HG02610 (cell line): ENCODE measurements around the gene COG7.
"Not testable (repeated sequence)": the region's sequence is repeated elsewhere in the genome, so short reads cannot be mapped to it uniquely, and the experiment has no call there.

Source experiments
- ATAC-seq: cut with Tn5 transposase; IDR thresholded peaks from one replicate; pipeline ENCODE4 v1.9.1; 2021; ENCODE audit warnings: mild to moderate bottlenecking, moderate library complexity; ENCODE audit not compliant: unreplicated experiment

The COG7 gene

DNA sequence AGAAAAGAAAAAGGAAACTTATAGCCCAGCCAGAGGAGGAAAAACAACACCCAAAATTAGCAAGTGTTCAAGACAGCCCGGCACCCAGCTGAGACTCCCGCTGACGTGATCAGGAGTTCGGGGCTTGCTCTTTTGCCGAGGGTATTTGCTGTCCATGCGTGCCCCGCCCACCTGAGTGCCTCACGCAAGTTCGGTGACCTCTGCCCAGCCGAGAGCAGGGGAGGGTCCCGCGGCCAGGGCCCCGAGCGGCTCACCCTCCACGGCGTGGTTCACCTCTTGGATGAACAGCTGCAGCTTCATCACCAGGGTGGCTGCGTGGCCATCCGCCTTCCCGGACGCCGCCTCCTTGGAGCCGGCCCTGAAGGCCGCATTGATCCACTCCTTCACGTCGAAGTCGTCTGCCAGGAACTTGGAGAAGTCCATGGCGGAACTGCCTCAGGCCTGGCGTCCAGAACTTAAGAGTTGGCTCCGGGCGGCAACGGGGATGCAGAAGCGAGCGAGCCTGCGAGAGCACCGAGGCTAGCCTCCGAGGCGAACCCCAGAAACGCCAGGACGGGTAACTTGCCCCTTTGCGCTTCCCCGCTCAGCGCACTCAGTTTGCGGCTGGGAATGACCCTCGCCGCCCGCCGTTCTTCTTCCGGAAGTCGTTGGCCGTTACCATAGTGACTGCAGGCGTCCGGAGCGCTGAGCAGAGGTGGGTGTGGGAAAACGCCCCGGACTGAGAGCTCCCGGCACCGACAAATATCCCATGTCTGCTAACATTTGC is at the start of gene COG7:
Gene COG7, minus strand, starts transcription at position 618 of the 766 bp plus-strand sequence. Its CDS starts 195 bp downstream, at position 423.
- peak; percentile 83 for ATAC-seq

DNA sequence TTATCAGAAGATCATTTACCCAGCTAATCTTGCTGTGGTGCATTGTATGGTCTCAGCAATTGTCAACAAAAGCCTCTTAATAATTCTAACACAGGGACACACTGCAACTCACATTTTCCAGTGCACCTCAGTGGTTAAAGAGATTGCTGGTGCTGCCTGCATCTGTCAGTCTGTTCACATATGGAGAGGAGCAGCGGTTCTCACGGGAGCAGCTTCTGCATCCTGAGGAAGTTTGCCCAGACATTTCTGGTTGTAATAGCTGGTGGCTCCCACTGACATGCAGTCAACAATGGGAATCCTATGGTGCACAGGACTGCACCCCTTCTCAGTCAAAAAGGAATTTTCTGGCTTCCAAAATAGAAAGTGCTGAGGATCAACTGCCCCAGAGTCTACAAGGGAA is 49.5 kb upstream of the COG7 start:
- no peak for ATAC-seq

DNA sequence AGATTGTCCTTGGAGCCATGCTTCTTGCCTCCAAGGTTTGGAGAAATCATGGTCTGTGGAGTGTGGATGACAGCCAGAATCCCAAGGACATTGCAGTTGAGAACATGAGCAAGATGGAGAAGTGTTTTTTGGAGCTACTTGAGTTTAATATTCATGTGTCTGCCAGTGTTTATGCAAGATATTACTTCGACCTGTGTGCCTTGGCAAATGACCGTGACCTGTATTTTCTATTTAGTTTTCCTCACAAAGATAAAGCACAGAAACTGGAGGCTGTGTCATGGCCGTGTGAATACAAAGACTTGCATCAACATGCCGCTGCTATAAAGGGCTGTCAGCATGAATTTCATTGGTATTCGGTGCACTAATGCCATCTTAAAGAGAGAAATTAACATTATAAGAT is 48.3 kb upstream of the COG7 start:
- no peak for ATAC-seq

DNA sequence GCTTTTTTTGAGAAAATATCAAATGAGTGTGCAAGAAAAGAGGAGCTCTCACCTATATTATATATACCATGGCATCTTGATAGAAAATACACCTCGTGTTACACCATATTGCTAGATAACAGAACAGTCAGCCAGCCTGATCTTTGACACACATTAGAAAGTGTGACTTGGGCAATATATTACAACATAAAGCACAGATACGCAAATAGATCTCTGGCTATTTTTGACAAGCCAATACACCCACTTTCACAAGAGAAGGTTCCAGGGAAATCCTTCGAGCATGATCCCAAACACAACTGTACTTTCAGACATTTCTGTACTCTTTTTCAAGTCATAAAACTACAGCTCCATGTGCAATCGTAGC is 47.9 kb upstream of the COG7 start:
- ATAC-seq = no peak

DNA sequence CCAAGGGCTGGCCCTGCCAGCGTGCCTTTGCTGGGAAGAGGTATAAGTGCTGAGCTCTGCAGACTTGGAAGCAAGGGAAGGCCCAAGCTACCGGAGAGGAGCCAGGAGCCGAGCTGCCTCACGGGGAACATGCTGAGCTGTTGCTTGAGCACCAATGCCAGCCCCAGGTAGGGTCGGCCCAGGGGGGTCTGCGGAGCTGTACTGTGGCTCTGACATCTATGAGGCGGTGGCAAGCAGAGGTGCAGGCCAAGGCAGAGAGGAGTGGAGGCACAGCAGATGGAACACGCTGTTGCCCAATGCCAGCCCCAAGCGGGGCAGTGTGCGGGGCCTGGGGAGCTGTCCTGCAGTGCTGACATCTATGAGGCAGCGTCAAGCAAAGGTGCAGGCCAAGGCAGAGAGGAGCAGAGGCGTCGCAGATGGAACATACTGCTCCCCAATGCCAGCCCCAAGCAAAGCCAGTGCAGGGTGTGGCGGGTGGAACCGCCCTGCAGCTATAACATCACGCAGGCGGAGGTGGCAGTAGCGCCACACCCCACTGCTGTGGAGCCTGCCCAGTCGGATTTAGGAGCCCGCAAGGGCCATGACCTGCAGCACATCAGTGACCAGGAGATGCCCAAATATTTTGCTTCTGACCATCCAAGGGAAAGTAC is 47.3 kb upstream of the COG7 start:
- ATAC-seq = no peak

DNA sequence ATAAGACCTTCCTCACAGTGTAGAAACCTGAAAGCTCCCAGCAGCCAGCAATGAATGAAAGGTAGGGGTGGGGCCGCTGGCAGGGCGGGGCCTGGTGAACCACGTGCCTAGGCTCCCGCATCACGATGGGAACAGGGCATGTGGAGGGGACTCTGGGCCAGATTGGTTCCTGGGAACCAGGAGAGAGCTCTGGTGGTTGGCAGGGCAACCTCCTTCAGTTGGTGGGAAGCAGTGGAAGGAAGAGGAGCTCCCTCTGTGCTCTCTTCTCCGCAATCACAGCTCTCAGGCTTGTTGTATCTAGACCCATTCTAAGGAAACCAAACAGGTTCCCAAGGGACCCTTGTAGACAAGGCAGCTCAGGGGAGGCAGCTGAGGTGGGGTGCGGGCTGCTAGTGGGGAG is 46.8 kb upstream of the COG7 start:
- ATAC-seq = no peak

DNA sequence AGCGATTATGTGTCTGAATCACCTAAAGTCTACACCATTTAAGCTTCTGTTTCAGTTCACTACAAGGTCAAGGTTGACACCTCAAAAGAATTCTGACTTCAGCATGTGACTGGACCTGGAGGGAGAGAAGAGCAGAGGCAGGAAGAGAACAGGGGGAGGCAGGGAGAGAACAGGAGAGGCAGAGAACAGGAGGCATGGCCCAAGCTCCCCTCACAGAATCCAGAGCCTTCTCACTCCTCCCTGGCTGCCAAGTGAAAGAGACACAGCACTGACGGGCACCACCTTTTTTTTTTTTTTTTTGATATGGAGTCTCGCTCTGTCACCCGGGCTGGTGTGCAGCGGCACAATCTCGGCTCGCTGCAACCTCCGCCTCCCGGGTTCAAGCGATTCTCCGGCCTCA is 45.9 kb upstream of the COG7 start:
- ATAC-seq = no peak

DNA sequence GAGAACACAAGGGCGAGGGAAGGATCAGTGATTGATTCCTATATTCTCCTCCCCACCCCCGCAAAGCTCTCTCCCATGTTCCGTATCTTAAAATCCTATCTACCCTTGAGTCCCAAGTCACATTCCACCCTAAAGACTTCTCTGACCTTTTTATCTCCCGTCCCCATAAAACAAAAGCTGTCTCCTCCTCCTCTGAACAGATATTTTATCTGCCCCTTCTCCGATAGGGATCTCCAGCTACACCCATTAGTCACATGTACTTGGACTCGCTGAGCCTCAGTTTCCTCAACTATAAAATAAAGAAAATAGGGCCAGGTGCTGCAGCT is 44.5 kb upstream of the COG7 start:
- no peak for ATAC-seq

DNA sequence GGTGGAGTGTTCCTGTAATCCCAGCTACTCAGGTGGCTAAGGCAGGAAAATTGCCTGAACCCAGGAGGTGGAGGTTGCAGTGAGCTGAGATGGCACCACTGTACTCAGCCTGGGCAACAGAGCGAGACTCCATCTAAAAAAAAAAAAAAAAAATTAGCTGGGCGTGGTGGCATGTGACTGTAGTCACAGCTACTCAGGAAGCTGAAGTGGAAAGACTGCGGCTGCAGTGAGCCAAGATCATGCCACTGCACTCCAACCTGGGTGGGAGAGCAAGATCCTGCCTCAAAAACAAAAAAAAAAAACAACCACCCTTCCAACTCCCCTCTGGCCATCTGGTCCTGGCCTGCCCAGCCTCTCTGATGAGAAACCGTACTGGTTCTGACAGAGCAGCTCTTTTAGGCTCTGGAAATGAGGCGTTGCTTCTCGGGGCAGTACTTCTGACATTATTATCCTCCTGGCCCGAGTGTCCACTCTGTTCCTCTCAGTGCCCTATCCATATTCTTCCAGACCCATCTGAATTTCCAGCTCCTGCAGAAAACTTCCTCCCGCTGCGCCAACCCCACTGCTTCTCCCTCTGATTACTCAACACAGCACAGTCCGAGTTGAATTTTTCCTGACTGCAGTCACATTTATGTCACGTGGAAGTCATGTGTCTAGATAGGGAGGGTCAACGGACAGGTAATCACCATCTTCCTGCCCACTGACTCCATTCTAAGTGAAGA is 44.0 kb upstream of the COG7 start:
- ATAC-seq = no peak

DNA sequence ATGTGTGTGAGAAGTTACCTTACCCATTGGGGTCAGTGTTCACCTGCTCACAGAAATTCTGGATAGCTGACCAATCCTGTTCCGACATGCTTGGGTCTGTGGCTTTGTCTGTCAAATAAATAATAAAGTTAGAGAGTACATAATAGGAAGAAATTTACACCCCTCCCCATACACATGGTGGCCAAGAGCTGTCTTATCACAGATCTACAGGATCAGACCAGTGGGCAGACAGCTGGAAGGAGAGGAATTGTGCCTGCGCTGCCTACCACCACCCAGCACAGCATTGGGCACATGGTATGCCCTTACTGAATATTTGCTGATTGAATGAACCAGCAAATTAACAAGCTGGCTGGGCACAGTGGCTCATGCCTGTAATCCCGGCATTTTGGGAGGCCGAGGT is 42.7 kb upstream of the COG7 start:
- no peak for ATAC-seq

DNA sequence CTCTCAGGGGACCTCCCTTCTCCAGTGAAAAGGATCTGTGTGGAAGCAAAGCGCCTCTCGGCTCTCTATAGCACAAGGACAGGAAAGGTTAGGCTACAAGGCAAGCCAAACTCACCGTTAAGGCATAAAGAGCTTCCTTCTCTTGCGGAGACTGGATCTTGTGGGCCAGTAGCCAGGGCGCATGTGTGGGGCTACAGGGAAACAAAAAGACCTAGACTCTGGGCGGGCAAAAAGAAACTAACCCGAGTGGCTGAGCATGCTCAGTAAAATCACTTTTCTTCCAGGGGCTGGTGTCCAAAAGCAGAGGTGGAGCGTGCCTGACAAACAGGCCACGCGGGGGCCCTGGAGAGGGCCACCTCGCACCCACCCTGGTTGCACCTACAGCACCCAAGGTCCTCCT is 41.2 kb upstream of the COG7 start:
- no peak for ATAC-seq

DNA sequence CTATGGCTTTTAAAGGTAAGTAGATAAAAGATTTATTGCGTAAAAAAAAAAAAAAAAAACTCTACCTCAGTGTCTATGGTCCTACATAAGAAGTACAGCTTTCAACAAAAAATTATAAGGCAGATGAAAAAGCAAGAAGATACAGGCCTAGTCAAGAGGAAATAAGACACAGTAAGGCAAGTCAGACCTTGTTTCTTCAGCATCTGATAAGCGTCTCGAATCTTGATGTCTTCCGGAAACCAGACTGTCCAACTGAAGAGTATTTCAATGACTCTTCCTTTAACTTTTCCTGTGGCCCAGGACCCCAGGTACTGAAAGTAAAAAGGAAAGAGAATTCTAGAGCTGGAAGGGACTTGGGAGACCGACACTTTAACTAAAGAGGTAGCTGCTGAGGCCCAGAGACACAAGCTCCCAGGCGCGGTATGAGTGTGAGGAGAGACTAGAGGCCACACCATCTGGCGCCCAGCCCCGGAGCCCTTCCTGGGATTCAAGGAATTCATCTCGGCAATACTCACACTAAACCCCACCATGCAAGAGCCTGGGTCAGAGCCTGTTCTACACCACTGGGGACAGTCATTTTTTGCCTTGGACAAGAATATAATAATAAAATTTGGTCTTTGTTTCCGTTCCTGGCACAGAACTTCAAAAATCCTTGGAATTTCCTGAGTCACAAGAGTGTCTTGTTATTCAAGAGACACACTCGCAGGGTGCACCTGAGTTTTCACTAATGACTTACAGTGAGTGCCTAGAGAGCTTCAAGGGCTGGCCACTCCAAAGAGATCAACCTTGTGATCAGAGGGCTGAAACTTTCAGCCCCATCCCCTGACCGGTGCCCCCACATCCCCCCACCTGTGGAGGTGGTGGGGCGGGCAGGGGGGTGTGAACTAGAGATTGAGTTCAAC is 38.8 kb upstream of the COG7 start:
- ATAC-seq = no peak

DNA sequence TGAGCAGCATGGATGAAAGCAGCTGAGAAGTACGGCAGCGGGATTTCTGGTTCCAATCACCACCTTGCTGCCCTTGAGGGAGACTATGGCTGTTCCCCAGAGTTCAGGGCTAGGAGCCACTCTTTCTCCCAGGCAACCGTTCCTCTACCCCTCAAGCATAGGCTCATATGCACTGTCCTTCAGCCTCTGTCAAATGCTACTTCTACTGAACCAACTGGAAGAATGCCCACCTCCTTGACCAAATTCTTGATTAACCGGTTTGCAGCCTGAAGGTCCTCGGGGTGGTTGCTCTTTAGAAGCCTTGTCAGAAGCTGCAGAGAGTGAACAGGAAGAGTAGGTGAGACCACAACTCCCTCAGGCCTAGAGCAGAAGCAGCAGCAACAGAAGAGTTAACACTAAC is 33.5 kb upstream of the COG7 start:
- no peak for ATAC-seq

DNA sequence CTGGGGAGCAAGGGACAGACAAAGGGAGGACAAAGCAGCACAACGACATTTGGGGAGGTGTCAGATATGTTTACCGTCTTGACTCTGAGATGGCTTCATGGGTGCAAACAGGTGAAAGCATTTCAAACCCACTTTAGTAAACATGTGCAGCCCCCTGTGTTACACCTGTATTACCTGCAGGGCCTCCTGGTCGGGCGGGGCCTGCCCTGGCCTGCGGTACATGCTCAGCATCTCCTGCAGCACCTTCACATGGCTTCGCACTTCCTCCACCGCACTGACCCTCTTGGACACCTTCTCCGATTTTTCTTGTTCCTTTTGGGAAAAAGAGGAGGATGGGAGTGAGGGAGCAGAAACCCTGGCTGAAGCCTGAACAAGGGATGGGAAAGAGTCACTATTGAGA is 32.9 kb upstream of the COG7 start:
- ATAC-seq = no peak

DNA sequence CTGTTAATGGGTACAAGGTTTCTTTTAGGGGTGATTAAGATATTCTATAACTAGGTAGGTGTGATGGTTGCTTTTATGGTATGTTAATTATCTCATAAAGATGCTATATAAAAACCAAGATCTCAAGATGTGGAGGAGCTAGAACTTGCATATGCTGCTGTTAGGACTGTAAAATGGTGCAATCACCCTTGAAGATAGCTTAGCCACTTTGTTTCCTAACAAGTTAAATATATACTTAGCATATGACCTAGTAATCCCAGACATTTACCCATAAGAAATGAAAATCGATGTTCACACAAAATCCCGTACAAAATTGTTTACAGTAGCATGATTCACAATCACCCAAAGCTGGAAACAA is 32.2 kb upstream of the COG7 start:
- ATAC-seq = no peak

DNA sequence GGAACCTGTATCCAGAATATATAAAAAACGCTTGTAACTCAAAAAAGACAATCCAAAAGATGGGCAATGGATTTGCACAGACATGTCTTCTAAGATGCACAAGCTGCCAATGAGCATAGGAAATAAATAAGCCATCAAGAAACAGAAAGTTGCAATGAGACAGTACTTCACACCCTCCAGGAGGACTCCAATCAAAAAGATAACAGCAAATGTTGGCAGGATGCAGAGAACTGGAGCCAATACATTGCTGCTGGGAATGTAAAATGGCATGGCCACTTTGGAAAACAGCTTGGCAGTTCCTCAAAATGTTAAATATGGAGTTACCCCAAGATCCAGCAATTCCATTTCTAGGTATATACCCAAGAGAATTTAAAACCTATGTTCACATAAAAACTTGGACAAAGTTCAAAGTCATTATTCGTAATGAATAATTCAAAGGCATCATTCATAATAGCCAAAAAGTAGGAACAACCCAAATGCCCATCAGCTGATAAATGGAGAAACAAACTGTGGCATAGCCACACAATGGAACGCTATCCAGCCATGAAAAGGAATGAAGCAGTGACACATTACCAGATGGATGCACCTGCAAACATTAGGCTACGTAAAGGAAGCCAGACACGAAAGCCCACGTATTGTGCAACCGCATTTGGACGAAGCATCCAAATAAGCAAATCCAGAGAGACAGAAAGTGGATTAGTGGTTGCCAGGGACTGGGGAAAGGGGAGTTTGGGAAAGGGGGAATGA is 31.7 kb upstream of the COG7 start:
- no peak for ATAC-seq

DNA sequence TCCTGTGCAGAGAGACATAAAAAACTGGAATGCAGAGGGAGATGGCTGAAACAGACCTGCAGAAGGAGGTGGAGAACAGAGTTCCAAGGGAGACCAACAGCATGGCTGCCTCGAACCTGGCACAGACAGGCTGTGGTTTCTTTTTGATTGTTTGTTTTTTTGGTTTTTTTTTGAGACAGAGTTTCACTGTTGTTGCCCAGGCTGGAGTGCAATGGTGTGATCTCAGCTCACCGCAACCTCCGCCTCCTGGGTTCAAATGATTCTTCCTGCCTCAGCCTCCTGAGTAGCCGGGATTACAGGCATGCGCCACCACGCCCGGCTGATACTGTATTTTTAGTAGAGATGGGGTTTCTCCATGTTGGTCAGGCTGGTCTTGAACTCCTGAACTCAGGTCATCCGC is 30.5 kb upstream of the COG7 start:
- ATAC-seq = not testable (repeated sequence)

DNA sequence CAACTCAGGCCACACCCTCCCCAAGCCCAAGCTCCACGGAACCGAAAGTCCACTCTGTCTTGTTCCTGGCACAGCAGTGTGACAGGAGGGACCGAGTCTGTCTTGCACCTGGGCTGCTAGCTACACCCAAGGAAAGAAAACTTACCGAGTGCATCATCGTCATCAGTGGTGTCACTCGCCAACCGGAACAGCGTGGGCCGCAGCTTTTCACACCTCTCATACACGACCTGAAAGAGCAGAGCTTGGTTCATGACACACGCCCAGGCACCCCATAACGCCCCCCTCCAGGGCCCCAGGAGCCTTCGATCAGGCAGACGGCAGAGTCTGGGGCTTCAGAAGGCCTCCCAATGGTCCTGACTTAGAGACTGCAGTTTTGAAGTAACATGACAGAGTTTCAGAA is 29.8 kb upstream of the COG7 start:
- peak; percentile 89 for ATAC-seq

DNA sequence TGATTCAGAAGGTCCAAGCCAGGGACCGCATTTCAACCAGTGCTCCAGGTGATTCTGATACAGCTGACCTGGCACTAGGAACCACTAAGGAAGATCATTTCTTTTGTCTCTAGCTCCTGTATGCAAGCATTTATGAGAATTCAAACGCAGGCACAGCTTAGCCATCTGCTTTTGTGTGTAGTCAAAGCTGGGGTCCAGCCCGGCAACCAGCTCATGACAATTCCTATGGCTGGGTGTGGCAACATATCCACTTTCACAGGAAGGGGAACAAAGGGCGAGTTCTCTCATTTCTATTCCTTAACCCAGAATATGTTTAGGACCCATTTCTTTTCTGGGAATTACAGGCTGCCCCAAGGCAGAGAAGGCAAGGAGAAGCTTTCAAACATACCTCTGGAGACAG is 27.3 kb upstream of the COG7 start:
- ATAC-seq = no peak

DNA sequence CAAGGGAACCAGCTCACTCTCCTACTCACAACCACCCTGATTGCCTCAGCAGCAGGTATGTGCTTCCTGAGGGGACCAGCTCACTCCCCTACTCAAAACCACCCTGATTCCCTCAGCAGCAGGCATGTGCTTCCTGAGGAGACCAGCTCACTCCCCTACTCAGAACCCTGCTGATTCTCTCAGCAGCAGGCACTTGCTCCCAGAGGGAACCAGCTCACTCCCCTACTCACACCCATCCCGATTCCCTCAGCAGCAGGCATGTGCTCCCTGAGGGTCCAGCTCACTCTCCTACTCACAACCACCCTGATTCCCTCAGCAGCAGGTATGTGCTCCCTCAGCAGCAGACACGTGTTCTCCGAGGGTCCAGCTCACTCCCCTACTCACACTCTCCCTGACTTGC is 26.1 kb upstream of the COG7 start:
- no peak for ATAC-seq

DNA sequence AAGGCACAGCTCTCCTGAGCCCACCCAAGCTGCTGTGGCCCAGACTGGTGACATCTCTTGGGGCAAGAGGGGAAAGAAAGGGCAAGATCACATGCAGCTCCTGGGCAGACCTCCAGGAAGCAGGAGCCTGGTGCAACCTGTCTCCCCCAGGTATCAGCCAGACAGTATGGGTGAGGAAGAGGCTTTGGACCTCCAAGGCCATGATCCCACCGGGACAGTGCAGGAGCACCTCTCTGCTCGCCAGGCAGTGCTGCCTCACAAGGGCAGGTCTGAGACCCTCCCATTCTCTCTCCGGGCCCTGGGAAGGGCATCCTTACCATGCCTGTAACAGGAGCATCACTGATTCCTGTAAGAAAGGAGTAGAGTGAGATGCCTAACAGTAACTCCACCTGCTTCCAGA is 25.6 kb upstream of the COG7 start:
- no peak for ATAC-seq
